HG02759 (cell line): ENCODE measurements around the gene DNM1.
"Not testable (repeated sequence)": the region's sequence is repeated elsewhere in the genome, so short reads cannot be mapped to it uniquely, and the experiment has no call there.

Experiments used
- ATAC-seq: cut with Tn5 transposase; IDR thresholded peaks from one replicate; pipeline ENCODE4 v1.9.1; 2021; ENCODE audit warnings: mild to moderate bottlenecking, moderate library complexity; ENCODE audit not compliant: unreplicated experiment

Gene DNM1

GRCh38 chr9:128271512-128271911 lies 68.3 kb downstream of the DNM1 start:
- ATAC-seq: no peak

GRCh38 chr9:128274245-128274644 lies 71.1 kb downstream of the DNM1 start:
- no peak for ATAC-seq

GRCh38 chr9:128275198-128276007 lies 72.2 kb downstream of the DNM1 start, which contains the start of gene GOLGA2:
Gene GOLGA2, minus strand, starts transcription at chr9:128276007. Its CDS starts 31 bp downstream, at chr9:128275976.
- peak; percentile 58 for ATAC-seq

GRCh38 chr9:128276008-128276573 lies 72.9 kb downstream of the DNM1 start, which contains the start of gene SWI5:
Gene SWI5, plus strand, starts transcription at chr9:128276276.
- ATAC-seq: peak; percentile 93

GRCh38 chr9:128276574-128277270 lies 73.5 kb downstream of the DNM1 start:
- ATAC-seq: no peak

GRCh38 chr9:128279088-128280073 lies 76.2 kb downstream of the DNM1 start:
- not testable (repeated sequence) for ATAC-seq

- ATAC-seq: no peak
Observed at GRCh38 chr9:128280084-128280622, 77.0 kb downstream of the DNM1 start.

- no peak for ATAC-seq
Observed at GRCh38 chr9:128282500-128282899, 79.3 kb downstream of the DNM1 start.

- ATAC-seq: no peak
Observed at GRCh38 chr9:128285033-128285784, 82.0 kb downstream of the DNM1 start.

GRCh38 chr9:128286440-128286839 lies 83.3 kb downstream of the DNM1 start:
- ATAC-seq: no peak

- ATAC-seq: no peak
Observed at GRCh38 chr9:128288273-128289004, 85.3 kb downstream of the DNM1 start.

- ATAC-seq: no peak
Observed at GRCh38 chr9:128292009-128292408, 88.8 kb downstream of the DNM1 start.

- no peak for ATAC-seq
Observed at GRCh38 chr9:128293091-128293490, 89.9 kb downstream of the DNM1 start.

- no peak for ATAC-seq
Observed at GRCh38 chr9:128294142-128294541, 91.0 kb downstream of the DNM1 start.

- ATAC-seq: no peak
Observed at GRCh38 chr9:128296340-128297220, 93.4 kb downstream of the DNM1 start.

GRCh38 chr9:128297221-128297773 lies 94.1 kb downstream of the DNM1 start:
- ATAC-seq: no peak
